ENCODE data around the gene PGA3. TPM values are rescaled to one million over a fixed set of nuclear protein-coding genes. Genes with fewer than 3 reads are reported as not detected.
"Not testable (repeated sequence)": the region's sequence is repeated elsewhere in the genome, so short reads cannot be mapped to it uniquely, and the experiment has no call there.

PGA3 gene
- total and polyA plus RNA-seq, 9 donors = 0.21 to 1.3 (median 0.87) TPM; not detected in 1

DNA sequence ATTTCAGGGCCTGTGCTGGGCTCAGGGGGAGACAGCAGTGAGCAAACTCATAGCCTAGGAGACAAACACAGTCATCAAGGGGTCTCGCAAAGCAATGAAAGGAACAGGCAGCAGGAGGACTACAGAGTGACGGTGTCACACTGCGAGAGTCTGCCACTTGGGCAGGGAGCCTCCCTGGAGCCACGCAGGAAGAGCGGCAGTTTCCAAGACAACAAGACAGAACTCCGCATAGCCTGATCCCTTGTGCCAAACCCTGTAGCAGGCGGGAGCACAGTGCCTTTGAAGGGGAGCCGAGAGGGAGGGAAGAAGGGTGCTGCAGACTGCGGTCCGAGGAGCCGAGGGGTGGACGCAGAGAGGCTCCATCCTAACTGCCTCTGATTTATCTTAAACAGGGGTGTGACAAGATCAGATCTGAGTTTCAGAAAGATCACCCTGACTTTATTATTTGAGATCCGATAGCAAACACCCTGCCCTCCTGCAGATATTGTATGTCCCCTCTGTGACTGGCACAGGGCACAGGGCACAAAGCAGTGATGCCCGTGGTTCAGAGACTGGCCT lies 1.3 kb downstream of the PGA3 start:
- not testable (repeated sequence) for H3K36me3 ChIP-seq (ENCODE audit: control insufficient read depth, insufficient read depth, low read length); H3K27me3 ChIP-seq (ENCODE audit: control insufficient read depth, insufficient read depth, low read length); DNase-seq; H3K27ac ChIP-seq (ENCODE audit: low read length); H3K9me3 ChIP-seq (replicated peaks; ENCODE audit: control insufficient read depth, low read depth, low read length); H3K4me3 ChIP-seq (ENCODE audit: low read length); H3K4me1 ChIP-seq (ENCODE audit: control insufficient read depth, insufficient read depth, low read length)
- 51% methylated on average over 9 of the region's 14 CpGs for WGBS (ENCODE audit: insufficient coverage)

DNA sequence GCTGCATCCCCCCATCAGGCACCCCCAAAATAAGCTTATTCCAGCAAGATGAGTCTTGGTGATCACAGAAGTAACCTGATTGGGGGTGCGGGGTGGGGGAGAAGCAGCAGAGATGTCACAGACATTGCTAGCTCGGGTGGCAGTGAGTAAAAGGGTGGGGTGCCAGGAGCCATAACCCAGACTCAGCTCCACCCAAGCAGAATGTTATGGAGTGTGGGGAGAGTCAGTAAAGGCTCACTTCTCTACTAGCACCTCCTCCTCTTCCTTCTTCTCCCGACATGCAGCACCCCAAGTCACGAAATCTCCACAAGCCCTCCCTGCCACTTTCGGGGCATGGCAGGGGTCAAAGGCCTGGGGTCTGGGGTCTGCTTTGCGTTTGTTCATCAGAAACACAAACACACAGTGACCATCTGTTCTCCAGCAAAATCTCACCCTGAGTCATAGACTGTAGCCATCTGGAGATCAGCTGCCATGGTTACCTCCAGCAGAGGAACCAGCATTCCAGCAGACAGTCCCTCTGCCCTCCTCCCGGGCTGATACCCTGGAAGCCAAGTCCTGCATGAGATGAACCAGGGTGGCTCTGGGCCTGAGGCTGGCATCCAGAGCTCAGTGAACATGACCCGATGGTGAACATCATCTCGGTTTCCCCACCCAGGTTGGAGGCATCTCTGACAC lies 4.5 kb downstream of the PGA3 start:
- DNase-seq; H3K27me3 ChIP-seq (ENCODE audit: control insufficient read depth, insufficient read depth, low read length): not testable (repeated sequence)
- WGBS (ENCODE audit: insufficient coverage) = no CpG with 5 or more reads among the region's 9 CpGs

GRCh38 chr11:61210629-61211028 lies 7.3 kb downstream of the PGA3 start:
- no CpG with 5 or more reads among the region's 6 CpGs for WGBS (ENCODE audit: insufficient coverage)
- DNase-seq; H3K27me3 ChIP-seq (ENCODE audit: control insufficient read depth, insufficient read depth, low read length); H3K27ac ChIP-seq (ENCODE audit: low read length); H3K36me3 ChIP-seq (ENCODE audit: control insufficient read depth, insufficient read depth, low read length); H3K9me3 ChIP-seq (replicated peaks; ENCODE audit: control insufficient read depth, low read depth, low read length); H3K4me1 ChIP-seq (ENCODE audit: control insufficient read depth, insufficient read depth, low read length); H3K4me3 ChIP-seq (ENCODE audit: low read length): not testable (repeated sequence)

More for the DNA sequence above, 4.5 kb downstream of the PGA3 start:
- not testable (repeated sequence) for H3K4me1 ChIP-seq (ENCODE audit: control insufficient read depth, insufficient read depth, low read length); H3K36me3 ChIP-seq (ENCODE audit: control insufficient read depth, insufficient read depth, low read length); H3K9me3 ChIP-seq (replicated peaks; ENCODE audit: control insufficient read depth, low read depth, low read length); H3K4me3 ChIP-seq (ENCODE audit: low read length); H3K27ac ChIP-seq (ENCODE audit: low read length)

- H3K27ac ChIP-seq (ENCODE audit: low read length); H3K4me1 ChIP-seq (ENCODE audit: control insufficient read depth, insufficient read depth, low read length); H3K4me3 ChIP-seq (ENCODE audit: low read length); DNase-seq; H3K27me3 ChIP-seq (ENCODE audit: control insufficient read depth, insufficient read depth, low read length); H3K9me3 ChIP-seq (replicated peaks; ENCODE audit: control insufficient read depth, low read depth, low read length); H3K36me3 ChIP-seq (ENCODE audit: control insufficient read depth, insufficient read depth, low read length): not testable (repeated sequence)
- no CpG with 5 or more reads among the region's 10 CpGs for WGBS (ENCODE audit: insufficient coverage)
These were observed 8.1 kb downstream of the PGA3 start for GRCh38 chr11:61211327-61211952.

GRCh38 chr11:61212202-61212601 lies 8.9 kb downstream of the PGA3 start:
- not testable (repeated sequence) for H3K36me3 ChIP-seq (ENCODE audit: control insufficient read depth, insufficient read depth, low read length); H3K27ac ChIP-seq (ENCODE audit: low read length); H3K27me3 ChIP-seq (ENCODE audit: control insufficient read depth, insufficient read depth, low read length); H3K9me3 ChIP-seq (replicated peaks; ENCODE audit: control insufficient read depth, low read depth, low read length); H3K4me3 ChIP-seq (ENCODE audit: low read length); H3K4me1 ChIP-seq (ENCODE audit: control insufficient read depth, insufficient read depth, low read length); DNase-seq
- no CpG with 5 or more reads among the region's 15 CpGs for WGBS (ENCODE audit: insufficient coverage)

DNA sequence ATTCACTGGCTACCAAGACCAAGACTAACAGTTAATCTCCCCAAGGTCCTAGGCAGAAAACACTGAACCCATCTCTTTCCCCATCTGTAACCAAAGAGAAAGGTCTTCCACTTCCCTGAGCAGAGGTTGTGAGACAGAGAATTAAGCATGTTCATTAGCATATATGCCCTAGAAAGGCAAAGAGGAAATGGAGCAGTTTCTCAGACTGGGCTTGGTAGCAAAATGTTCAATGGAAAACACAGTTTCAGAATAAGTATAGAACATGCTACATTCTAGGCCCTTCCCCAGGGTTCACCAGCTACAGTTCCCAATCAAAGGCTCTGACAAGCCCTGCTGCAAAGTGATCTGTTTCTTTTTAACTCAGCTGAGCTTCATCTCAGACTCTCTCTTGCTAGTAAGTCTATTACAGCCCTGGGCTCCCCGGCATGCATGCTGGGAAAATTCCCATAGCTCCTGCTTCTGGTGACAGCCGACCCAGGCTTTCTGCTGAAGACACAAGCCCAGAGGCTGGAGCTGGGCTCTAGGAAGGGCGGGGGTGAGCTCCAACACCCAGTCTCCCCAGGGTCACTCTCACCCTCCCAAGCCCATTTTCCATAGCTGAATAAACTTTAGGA lies 10.5 kb downstream of the PGA3 start:
- DNase-seq; H3K27me3 ChIP-seq (ENCODE audit: control insufficient read depth, insufficient read depth, low read length); H3K9me3 ChIP-seq (replicated peaks; ENCODE audit: control insufficient read depth, low read depth, low read length); H3K4me3 ChIP-seq (ENCODE audit: low read length); H3K27ac ChIP-seq (ENCODE audit: low read length); H3K4me1 ChIP-seq (ENCODE audit: control insufficient read depth, insufficient read depth, low read length); H3K36me3 ChIP-seq (ENCODE audit: control insufficient read depth, insufficient read depth, low read length): not testable (repeated sequence)
- no CpG with 5 or more reads among the region's 3 CpGs for WGBS (ENCODE audit: insufficient coverage)

DNA sequence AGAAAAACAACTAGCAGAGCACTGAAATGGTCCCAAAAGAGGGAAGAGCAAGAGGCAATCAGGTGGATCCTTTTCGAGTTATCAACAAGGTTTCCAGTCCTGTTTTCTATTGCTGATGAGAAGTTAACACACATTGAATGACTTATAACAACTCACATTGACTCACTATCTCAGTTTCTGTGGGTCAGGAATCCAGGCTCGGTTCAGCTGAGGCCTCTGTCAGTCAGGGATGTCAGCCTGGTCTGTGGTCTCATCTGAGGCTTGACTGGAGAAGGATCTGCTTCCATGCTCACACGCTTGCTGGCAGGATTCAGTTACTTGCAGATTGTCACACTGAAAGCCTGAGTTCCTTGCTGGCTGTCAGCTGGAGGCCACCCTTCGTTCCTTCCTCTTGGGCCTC lies 15.0 kb downstream of the PGA3 start:
- no CpG with 5 or more reads among the region's 4 CpGs for WGBS (ENCODE audit: insufficient coverage)
- not testable (repeated sequence) for H3K27me3 ChIP-seq (ENCODE audit: control insufficient read depth, insufficient read depth, low read length); H3K4me1 ChIP-seq (ENCODE audit: control insufficient read depth, insufficient read depth, low read length); H3K9me3 ChIP-seq (replicated peaks; ENCODE audit: control insufficient read depth, low read depth, low read length); H3K4me3 ChIP-seq (ENCODE audit: low read length); H3K27ac ChIP-seq (ENCODE audit: low read length); H3K36me3 ChIP-seq (ENCODE audit: control insufficient read depth, insufficient read depth, low read length); DNase-seq

DNA sequence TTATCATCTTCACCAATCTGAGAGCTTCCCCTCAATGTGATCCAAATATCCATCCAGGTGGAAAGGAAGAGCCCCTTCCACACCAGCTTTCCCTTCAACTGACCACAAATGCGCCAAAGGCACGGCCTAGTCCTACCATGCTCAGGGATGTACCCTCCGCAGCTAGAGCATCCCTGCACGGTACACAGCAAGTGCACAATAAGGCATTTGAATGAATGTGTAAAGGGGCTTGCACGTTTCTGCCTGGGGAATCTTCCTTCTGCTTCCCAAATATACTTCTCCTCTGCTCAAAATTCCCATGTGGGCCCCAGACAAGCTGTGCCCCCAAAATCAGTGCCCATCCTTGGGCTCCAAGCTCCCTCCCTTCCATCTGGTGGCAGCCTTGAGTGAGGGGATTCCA lies 15.7 kb downstream of the PGA3 start:
- H3K9me3 ChIP-seq (replicated peaks; ENCODE audit: control insufficient read depth, low read depth, low read length); H3K36me3 ChIP-seq (ENCODE audit: control insufficient read depth, insufficient read depth, low read length); DNase-seq; H3K27ac ChIP-seq (ENCODE audit: low read length); H3K4me1 ChIP-seq (ENCODE audit: control insufficient read depth, insufficient read depth, low read length); H3K27me3 ChIP-seq (ENCODE audit: control insufficient read depth, insufficient read depth, low read length); H3K4me3 ChIP-seq (ENCODE audit: low read length): not testable (repeated sequence)
- no CpG with 5 or more reads among the region's 5 CpGs for WGBS (ENCODE audit: insufficient coverage)

DNA sequence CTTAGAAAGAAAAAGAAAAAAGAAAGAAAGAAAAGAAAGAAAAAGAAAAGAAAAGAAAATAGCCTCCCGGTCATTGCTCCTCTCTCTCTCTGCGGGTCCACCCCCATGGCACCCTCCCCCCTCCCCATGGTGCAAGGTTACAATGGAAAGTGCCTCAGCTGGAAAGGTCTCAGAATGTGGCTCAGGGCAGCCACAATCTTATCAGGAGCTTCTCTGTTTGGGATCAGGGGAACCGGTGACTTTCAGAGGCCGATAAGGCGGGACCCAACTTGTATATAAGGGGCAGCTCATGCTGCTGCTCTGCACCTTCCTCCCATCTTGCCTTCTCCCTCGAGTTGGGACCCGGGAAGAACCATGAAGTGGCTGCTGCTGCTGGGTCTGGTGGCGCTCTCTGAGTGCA lies 18.7 kb downstream of the PGA3 start, which contains the start of gene PGA4:
PGA4 (plus strand) TSS at position 301 of the 400 bp plus-strand sequence; CDS start at position 355, 54 bp downstream.
- not testable (repeated sequence) for H3K9me3 ChIP-seq (replicated peaks; ENCODE audit: control insufficient read depth, low read depth, low read length); H3K36me3 ChIP-seq (ENCODE audit: control insufficient read depth, insufficient read depth, low read length); H3K27ac ChIP-seq (ENCODE audit: low read length); DNase-seq; H3K4me3 ChIP-seq (ENCODE audit: low read length); H3K4me1 ChIP-seq (ENCODE audit: control insufficient read depth, insufficient read depth, low read length); H3K27me3 ChIP-seq (ENCODE audit: control insufficient read depth, insufficient read depth, low read length)
- no CpG with 5 or more reads among the region's 8 CpGs for WGBS (ENCODE audit: insufficient coverage)

DNA sequence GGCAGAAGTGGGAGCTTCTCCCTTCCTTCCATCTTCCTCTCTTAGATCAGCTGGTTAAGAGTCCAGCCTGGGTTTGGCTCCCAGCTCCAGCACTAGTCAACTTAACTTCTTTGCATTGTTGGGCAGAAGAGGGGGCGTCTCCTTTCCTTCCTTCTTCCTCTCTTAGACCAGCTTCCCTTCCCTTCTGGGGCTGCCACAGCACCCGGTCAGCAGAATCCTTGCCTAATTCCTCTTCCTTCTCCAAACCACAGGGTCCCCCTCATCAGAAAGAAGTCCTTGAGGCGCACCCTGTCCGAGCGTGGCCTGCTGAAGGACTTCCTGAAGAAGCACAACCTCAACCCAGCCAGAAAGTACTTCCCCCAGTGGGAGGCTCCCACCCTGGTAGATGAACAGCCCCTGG lies 19.4 kb downstream of the PGA3 start:
- not testable (repeated sequence) for H3K36me3 ChIP-seq (ENCODE audit: control insufficient read depth, insufficient read depth, low read length); H3K4me3 ChIP-seq (ENCODE audit: low read length); H3K9me3 ChIP-seq (replicated peaks; ENCODE audit: control insufficient read depth, low read depth, low read length); H3K27me3 ChIP-seq (ENCODE audit: control insufficient read depth, insufficient read depth, low read length); DNase-seq; H3K4me1 ChIP-seq (ENCODE audit: control insufficient read depth, insufficient read depth, low read length); H3K27ac ChIP-seq (ENCODE audit: low read length)
- no CpG with 5 or more reads among the region's 5 CpGs for WGBS (ENCODE audit: insufficient coverage)
